Activated CD8-positive, alpha-beta memory T cell treated with anti-CD3 and anti-CD28 coated beads, Interleukin-2, amount 50 U/mL, for 1 hour (primary cell): ENCODE data around the gene LYSET.
A peak's percentile ranks its signal among the peaks of the same experiment; 100 is the strongest.
"Not testable (repeated sequence)": the region's sequence is repeated elsewhere in the genome, so short reads cannot be mapped to it uniquely, and the experiment has no call there.

Source experiments
- DNase-seq: peaks from one replicate; pipeline ENCODE4 v3.0.0-alpha.2; 2020; ENCODE audit errors: extremely low read depth

The LYSET gene

DNA sequence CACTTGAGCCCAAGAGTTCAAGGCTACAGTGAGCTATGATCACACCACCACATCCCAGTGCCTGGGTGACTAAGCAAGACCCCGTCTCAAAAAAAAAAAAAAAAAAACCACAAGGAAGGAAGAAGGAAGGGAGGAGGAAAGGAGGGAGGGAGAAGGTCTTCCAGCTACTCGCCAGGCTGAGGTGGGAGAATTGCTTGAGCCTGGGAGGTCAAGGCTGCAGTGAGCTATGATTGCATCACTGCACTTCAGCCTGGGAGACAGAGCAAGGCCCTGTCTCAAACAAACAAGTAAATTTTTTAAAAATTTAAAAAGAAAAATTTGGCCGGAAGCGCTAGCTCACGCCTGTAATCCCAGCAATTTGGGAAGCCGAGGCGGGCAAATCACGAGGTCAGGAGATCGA, 16.5 kb upstream of the LYSET start:
- not testable (repeated sequence) for DNase-seq

DNA sequence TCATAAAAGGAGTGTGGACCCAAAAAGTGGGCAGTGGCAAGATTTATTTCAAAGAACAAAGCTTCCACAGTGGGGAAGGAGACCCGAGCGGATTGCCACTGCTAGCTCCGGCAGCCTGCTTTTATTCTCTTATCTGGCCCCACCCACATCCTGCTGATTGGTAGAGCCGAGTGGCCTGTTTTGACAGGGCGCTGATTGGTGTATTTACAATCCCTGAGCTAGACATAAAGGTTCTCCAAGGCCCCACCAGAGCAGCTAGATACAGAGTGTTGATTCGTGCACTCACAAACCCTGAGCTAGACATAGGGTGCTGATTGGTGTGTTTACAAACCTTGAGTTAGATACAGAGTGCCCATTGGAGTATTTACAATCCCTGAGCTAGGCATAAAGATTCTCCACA, 15.5 kb upstream of the LYSET start:
- DNase-seq, result not testable (repeated sequence)

DNA sequence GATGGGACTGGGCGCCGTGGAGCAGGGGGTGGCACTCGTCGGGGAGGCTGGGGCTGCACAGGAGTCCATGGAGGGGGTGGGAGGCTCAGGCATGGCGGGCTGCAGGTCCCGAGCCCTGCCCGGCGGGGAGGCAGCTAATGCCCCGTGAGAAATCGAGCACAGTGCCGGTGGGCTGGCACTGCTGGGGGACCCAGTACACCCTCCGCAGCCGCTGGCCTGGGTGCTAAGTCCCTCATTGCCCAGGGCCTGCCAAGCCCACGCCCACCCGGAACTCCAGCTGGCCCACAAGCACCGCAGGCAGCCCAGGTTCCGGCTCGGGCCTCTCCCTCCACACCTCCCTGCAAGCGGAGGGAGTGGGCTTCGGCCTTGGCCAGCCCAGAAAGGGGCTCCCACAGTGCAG, 15.0 kb upstream of the LYSET start:
- DNase-seq, result not testable (repeated sequence)

DNA sequence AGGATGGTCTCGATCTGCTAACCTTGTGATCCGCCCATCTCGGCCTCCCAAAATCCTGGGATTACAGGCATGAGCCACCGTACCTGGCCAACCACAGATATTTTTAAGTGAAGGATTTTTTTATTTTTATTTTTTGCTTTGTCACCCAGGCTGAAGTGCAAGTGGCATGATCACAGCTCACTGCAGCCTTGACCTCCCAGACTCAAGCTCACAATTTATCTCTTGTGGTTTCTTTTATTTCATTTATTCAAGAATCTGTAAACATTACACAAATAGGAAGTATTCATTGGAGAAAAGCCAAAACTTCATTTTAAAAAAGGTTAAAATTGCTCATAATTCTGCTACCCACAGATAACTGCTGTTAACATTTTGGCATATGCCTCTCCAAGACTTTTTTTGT, 13.7 kb upstream of the LYSET start:
- DNase-seq, result no peak

DNA sequence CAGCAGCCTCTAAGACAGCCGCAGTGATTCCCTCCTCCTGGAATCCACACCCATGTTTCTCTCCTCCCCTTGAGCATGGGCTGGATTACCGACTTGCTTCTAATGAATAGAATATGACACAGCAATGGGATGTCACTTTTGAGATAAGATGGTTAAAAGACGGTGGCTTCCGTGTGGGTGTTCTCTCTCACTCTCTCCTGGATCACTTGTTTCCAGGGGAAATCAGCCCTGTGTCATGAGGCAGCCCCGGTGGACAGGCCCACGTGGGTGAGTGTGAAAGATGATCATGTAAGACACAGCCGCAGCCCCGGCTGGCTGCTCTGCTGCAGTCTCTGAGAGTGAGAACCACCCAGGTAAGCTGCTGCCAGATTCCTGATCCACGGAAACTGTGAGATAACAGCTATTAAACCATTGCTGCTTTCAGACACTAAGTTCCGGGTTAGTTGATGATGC, 11.1 kb upstream of the LYSET start:
- DNase-seq, result no peak

DNA sequence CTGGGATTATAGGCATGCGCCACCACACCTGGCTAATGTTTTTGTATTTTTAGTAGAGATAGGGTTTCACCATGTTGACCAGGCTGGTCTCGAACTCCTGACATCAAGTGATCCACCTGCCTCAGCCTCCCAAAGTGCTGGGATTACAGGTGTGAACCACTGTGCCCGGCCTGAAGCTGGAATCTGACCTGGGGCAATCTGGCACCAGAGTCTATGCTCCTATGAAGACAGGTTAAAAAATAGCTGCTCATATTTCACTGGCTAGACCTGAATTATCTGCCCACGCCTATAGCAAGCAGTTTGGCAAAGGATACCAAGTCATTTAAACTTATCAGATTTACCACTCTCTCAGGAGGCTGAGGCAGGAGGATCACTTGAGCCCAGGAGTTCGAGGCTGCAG, 10.4 kb upstream of the LYSET start:
- not testable (repeated sequence) for DNase-seq

DNA sequence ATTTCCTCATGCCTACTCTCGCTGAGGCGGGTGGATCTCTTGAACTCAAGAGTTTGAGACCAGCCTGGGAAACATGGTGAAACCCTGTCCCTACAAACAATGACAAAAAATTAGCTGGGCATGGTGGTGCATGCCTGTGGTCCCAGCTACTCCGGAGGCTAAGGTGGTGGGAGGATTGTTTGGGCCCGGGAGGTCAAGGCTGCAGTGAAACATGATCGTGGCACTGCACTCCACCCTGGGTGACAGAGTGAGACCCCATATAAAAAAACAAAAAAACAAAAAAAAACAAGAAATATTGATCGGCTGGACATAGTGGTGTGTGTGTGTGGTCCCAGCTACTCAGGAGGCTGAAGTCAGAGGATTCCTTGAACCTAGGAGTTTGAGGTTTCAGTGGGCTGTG, 9.6 kb upstream of the LYSET start:
- DNase-seq, result no peak

DNA sequence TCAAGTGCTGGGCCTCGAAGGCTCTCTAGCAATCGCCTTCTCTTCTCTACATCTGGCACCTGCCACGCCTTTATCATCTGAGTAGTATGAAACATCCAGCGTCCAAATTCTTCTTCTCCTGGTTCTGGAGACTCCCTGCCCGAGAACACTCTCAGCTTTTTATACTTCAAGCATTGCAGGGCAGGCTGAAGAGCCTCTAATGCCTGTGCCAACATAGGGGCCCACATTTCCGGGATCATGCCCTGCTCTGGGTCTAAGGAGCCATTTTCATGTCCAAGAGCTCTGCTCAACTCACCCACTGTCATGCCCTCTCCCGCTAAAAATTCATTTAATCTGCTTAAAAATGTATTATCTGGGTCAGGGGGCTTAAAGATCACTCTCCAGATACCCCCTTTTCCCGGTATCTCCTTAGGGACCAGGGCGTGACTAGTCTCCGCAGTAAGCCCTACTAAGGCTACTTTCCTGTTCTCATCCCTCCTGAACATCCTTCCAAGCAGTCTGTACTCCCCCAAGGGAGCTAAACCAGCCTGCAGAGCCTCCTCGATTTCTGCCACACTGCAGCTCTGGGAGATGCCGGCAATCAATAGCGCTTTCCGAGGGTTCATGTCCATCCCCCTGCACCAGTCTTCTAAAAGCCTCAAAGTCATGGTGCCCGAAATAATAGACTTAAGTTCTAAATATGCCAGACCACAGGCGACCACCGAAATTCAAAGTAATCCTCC, 1.4 kb upstream of the LYSET start:
- no peak for DNase-seq

DNA sequence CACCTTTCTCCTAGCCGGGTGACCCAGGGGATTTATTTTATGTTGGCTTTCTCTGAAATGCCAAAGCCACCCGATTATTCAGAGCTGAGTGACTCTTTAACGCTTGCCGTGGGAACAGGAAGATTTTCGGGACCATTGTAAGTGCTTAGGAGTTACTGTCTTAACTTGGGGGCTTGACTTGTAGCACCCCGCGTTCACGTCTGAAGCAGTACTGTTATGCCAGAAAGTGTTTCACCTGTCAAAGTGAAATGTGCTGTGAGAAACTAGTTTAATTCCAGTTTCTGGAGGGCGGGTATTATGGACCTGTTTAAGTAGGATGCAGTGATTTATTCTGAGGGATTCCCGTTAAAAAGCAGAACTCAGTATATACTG, 218 bp downstream of the LYSET start:
- DNase-seq, result no peak

DNA sequence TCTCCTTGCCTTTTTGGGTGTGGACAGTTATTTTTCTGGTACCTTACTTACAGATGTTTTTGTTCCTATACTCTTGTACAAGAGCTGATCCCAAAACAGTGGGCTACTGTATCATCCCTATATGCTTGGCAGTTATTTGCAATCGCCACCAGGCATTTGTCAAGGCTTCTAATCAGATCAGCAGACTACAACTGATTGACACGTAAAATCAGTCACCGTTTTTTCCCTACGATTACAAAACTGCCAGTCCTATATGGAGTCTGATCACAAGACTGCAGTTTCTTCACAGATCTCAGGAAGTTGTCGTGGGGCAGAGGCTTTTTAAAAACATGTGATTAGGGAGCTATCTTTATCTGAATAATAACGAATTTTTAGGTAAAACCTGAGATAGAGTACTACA, 1.3 kb downstream of the LYSET start:
- DNase-seq, result no peak

DNA sequence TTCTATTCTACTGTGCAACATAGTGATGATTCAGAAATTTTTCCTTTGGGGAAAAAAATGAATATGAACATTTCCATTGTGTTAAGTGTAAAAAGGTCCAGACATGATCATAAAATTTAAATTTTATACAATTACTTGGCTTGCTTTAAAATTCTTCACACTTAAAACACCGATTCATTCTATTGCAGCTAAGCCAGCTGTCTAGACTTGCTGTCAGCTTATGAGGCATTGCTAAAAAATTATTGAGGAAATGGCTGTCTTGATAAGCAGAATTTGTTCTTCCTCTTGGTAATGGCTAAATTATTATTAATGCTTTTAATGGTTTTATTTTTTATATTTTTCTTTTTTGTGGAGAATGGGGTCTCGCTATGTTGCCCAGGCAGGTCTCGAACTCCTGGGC, 1.8 kb downstream of the LYSET start:
- DNase-seq, result no peak

DNA sequence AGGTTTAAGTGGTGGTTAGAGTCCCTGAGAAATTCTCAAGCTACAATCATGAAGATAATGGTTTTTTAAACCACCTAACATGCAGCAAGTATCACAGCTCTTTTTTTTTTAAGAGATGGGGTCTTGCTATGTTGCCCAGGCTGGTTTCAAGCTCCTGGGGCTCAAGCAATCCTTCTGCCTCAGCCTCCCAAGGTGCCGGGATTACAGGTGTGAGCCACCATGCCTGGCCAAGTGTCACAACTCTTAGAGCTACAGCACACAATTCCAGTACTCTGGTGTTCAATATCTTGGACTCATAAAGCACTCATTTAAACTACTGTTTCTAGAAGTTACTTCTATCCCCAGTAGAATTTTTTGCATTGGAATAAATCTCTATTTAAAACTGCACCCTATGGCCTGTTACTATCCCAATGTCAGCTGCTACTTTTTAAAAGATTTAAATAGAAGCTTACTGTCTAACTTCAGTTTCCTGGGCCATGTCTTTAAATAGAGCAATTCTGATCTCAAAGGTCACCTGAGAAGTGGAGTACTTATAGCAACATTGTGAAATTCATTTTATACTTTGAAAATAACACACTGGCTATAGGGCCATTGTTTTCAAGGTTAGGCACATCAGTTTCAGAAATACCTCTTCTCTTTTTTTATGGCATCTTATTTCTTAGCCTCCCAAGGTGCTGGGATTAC, 10.3 kb downstream of the LYSET start:
- DNase-seq, result no peak

DNA sequence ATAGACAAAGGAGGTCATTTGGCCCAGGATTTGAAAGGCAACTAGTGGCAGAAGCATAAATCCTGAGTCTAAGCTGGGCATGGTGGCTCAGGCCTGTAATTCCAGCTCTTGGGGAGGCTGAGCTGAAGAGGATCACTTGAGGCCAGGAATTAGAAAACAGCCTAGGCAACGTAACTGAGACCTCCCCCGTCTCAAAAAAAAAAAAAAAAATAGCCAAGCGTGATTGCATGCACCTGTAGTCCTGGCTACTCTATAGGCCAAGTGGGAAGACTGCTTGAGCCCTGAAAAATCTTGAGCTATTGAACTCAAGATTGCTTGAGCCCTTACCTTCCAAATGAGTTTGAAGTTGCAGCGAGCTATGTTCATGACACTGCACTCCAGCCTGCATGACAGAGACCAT, 13.9 kb downstream of the LYSET start:
- DNase-seq, result no peak

DNA sequence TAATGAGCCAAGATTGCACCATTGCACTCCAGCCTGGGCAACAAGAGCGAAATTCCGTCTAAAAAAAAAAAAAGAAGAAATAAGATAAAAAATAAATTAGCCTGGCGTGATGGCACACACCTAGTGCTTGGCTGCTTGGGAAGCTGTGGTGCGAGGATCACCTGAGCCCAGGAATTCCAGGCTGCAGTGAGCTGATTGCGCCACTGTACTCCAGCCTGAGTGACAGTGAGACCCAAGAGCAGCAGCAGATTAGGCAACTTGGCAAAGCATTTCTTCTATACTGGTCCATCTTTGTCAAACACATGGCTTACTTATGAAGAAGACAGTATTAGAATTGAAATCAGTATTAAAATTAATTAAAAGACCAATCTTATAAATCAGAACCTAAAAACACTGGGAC, 15.4 kb downstream of the LYSET start:
- no peak for DNase-seq

DNA sequence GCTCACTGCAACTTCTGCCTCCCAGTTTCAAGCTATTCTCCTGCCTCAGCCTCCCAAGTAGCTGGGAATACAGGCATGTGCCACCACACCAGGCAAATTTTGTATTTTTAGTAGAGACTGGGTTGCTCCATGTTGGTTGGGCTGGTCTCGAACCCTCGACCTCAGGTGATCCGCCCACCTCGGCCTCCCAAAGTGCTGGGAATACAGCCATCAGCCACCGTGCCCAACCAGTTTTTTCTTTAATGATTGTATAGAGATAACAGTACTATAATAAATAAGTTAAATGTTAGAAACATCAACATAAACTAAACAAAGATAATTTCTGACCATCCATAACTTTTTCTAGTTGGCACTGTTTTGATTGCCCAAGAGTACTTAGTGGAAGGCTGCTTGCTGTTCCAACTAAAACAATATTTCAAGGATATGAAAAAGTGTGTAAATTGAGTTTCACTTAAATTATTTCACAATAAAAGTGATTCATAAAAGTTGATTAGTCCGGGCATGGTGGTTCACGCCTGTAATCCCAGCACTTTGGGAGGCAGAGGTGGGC, 16.1 kb downstream of the LYSET start:
- no peak for DNase-seq

DNA sequence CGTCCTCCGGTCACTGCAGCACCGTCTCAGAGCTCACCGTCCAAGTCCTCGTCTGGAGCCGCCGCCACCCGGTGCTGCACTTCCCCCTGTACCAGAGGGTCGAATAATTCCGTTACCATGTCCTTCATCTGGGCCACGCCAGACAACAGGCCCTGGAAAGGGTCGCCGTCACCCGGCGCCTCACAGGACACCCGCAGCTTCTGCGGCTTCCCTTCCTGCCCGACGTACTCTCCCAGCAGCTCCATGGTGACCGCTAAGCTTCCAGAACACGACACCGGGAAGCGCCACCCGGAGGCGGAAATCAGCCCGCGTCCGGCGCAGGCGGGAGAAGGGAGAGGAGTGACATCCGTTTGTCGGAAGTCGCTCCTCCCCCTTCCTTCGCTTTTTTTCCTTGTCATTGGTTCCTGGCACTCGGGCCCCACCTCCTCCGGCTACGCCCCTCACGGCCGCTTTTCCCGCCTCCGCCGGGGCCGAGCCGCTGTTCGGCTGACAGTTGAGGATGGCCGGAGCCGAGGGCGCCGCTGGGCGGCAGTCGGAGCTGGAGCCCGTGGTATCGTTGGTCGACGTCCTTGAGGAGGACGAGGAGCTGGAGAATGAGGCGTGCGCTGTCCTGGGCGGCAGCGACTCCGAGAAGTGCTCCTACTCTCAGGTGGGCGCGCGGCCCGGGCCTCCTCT, 21.8 kb downstream of the LYSET start, which contains the start of the genes GON7 and UBR7:
TSS of gene GON7 (minus strand) at position 273 of the 675 bp plus-strand sequence. CDS start at position 245, 28 bp downstream.
TSS of gene UBR7 (plus strand) at position 464 of the 675 bp plus-strand sequence. CDS start at position 500, 36 bp downstream.
- DNase-seq, result peak; percentile 51

DNA sequence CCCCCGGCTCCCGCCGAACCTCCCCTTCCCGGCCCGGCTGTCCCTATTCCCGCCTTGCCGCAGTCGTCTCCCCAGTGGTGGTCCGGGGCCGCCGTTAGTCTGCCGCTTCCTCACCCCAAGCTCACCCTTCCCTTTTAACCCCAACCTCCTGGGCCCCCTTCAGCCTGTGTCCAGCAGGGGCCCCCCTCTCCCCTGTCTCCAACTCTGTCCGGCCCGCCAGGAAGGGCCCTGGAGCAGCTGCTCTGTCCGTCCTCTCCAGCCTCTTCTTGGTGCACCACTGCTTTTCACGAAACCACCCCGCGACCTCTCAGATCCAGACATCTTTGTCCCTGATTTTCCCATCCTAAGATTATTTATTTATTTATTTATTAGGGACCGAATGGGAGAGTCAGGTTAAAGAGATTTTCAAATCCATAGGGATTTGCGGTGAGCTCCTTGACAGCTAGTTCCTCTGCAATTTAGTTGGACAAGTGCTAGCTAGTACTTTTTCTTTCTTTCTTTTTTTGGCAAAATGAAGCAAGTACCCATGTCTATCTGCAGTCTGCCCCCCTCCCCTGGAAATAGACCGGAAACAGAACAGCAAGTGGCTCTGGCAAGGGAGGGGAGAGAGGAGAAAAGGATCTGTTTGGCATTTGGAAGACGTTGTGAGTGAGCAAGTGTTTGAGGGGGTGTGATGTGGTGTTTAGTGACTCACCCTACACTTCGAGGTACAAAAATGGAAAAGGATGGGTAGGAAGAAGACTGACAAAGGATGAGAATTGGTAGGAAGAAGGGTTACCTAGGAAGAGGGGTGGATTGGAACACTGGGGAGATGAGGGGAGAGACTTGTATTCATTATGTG, 22.6 kb downstream of the LYSET start:
- DNase-seq, result no peak

DNA sequence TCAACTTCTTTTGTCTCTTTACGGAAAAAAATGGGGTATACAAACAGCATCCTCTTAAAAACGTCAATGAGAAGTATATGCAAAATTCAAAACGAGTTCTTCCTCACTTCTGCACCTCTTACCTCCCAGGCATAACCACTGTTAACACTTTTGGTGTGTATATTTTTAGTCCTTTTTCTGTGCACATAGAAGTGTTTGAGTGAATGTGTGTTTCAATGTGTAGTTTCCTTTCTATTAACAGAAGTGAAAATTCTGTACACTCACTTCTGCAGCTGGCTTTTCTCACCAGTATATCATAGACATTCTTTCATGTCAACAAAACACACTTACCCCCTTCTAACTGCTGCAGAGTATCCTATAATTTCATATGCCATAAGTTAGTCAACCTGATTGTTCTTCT, 27.3 kb downstream of the LYSET start:
- DNase-seq, result no peak

DNA sequence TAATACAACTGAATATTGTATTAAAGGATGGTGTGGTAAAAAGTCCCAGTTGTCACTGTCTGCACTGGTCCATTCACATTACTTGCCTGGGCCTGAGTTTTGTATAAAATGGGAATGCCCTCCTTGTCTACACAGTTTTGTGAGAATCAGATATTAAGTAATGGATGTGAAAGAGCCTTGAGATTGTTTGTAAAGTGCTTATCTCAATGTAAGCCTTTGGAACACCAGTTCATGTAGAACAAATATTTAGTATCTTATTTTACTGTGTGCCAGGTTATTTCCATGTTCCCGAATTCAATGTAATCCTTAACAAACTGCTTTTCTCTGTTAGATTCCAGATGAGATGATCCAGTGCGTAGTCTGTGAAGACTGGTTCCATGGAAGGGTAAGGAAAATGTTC, 29.5 kb downstream of the LYSET start:
- DNase-seq, result no peak

DNA sequence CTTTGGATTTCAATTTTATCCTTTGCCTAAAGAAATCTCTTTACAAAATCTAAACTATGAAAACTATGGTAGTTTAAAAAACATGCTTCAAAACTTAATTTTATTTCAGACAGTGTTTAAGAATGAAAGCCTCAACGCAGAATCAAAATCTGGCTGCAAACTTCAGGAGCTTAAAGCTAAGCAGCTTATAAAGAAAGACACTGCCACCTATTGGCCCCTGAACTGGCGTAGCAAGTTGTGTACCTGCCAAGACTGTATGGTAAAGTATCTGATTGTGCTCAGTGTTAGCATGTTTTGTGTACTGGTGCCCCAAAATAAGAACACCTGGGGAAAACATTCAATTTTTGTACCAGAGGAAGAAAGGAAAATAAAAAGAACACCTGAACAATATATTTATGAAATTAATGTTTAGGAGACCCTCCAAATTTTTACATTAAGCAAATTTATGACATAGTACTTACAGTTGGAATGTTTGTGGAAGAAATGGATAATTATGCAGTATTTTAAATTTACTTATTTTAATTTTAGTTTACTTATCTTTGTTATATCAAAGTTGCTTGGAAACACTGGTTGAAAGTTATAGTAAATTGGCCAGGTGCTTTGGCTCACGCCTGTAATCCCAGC, 34.1 kb downstream of the LYSET start:
- DNase-seq, result peak; percentile 19

DNA sequence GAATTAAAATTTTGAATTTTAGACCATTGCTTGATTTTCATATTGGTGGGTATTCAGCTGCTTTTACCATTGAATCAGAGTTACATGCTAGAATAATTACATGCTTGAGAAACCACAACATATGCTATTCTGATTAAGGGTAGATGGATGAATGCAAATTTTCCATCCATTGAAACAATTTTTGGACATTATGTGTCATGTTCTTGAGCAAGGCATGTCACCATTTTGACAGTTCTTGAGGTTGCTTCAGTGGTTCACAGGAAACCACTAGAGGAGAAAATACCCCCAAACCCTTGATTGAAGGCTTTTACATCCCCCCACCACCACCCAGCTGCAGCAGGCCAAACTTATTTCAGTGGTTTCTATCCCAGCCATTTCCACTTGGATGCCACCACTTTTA, 35.4 kb downstream of the LYSET start:
- DNase-seq, result no peak
